GM12875 (cell line): Measurements from ENCODE around the gene TEAD4.

Source experiments
- H3K4me3 ChIP-seq: one replicate; pipeline ENCODE4 v1.5.1; 2011; ENCODE audit warnings: low read depth, low read length, control low read depth
- TF ChIP-seq, protein P1 (sequence below): IDR thresholded peaks from 2 replicates; pipeline ENCODE4 v1.5.1; 2011; ENCODE audit warnings: low read depth, mild to moderate bottlenecking, control low read depth, inconsistent platforms, low read length, moderate library complexity, borderline replicate concordance; ENCODE audit not compliant: insufficient read depth

Gene TEAD4

DNA sequence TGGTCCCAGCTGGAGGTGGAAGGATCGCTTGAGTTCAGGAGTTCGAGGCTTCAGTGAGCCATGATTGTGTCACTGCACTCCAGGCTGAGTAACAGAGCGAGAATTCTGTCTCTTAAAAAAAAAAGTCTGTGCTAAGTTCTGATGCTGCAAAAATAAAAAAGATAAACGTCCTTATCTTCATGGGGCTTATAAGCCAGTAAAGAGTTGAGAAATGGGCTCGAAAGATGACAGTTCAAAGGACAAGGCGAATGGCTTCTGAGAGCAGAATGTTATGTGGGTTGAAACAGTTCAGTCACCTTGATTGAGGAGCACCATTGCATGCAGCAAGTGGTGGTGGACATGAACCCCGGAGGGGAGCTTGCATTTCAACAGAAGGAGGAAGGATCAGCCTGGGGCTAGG, 122.7 kb downstream of the TEAD4 start:
- H3K4me3 ChIP-seq = no peak overlapping the region
- TF ChIP-seq, protein P1, sequence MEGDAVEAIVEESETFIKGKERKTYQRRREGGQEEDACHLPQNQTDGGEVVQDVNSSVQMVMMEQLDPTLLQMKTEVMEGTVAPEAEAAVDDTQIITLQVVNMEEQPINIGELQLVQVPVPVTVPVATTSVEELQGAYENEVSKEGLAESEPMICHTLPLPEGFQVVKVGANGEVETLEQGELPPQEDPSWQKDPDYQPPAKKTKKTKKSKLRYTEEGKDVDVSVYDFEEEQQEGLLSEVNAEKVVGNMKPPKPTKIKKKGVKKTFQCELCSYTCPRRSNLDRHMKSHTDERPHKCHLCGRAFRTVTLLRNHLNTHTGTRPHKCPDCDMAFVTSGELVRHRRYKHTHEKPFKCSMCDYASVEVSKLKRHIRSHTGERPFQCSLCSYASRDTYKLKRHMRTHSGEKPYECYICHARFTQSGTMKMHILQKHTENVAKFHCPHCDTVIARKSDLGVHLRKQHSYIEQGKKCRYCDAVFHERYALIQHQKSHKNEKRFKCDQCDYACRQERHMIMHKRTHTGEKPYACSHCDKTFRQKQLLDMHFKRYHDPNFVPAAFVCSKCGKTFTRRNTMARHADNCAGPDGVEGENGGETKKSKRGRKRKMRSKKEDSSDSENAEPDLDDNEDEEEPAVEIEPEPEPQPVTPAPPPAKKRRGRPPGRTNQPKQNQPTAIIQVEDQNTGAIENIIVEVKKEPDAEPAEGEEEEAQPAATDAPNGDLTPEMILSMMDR = no peak

GRCh38 chr12:3083241-3083920, 124.2 kb downstream of the TEAD4 start:
- TF ChIP-seq, protein P1 = no peak
- no peak overlapping the region for H3K4me3 ChIP-seq

DNA sequence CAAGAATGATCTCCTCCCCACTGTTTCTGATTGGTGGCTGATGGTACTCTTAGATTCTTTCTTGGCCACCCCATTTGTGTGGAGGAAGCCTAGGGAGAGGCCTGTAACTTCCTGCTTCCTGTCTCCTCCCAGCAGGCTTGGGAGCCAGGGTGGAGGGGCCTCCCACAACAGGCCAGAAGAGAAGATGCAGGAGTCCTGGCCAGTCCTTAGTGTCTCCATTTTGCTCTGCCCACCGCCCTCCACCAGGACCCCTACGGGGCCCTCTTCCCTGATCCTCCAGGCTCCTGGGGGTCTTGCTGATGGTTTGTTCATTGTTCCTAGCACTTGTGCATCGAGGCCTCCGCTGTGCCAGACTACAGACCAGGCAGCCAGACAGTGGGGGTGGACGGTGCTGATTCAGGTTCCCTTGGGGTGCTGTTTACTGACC, 124.7 kb downstream of the TEAD4 start:
- TF ChIP-seq, protein P1 = no peak
- no peak overlapping the region for H3K4me3 ChIP-seq

DNA sequence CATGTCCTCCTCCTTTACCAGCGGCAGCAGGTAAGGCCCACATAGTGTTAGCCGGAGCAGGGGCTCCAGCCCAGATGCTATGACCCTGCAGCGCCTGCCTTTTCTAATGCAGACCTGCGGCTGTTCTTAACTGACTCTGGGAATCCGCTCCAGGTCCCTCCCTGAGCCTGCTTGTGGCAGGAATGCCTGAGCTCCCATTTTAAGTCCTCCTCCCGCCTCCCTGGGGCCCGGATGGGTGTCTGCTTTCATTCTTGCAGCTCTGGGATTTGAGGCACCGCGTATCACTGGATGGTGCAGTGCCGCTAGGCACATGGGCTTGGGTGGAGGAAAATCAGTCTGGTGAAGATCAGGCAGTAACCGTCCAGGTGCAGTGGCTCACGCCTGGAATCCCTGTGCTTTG, 125.5 kb downstream of the TEAD4 start:
- TF ChIP-seq, protein P1 = no peak
- H3K4me3 ChIP-seq = no peak overlapping the region

DNA sequence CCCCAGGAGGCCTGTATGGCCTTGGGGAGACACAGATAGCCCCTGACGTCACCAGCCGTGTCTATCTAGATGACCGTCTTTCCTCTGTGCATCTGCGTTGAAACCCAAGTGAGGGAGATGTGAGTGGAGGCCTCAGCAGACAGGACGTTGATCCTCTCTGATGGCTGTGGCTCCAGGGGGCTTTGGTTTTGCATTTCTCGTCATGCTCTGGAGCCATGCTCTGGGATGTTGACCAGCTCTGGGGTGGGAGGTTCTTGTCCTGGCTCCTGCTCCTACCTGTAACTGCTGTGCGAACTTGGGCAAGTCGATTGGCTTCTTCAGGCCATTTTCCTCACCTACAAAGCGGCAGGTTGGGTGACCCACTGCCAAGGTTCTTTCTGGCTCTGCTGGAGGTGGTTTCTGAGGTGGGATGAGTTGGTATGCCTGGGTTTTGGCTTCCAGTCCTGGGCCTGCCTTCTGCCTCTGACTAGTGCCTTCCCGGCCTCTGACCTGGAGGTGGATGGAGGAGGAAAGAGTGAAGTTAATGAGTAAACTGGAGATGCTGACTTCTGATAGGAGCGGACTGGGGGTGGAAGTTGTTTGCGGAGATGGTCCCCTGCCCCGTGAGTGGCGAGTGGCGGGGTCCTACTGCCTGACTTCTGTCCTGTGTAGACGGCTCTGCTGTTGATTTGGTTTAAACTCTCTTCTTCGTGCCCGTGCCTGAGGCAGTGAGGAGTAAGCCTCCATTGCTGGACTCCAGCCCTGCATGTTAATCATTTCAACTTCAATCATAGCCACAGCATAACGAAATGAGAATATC, 126.3 kb downstream of the TEAD4 start:
- TF ChIP-seq, protein P1 = no peak
- H3K4me3 ChIP-seq = no peak overlapping the region

GRCh38 chr12:3086211-3086610, 127.0 kb downstream of the TEAD4 start:
- no peak overlapping the region for H3K4me3 ChIP-seq
- TF ChIP-seq, protein P1 = no peak
